ENCODE results near the gene SPO11. TPM values are rescaled to one million over a fixed set of nuclear protein-coding genes. Genes with fewer than 3 reads are reported as not detected.
A peak's percentile ranks its signal among the peaks of the same experiment; 100 is the strongest.

The SPO11 gene
- total RNA-seq, 1 donor from 2014 or later = not detected

DNA sequence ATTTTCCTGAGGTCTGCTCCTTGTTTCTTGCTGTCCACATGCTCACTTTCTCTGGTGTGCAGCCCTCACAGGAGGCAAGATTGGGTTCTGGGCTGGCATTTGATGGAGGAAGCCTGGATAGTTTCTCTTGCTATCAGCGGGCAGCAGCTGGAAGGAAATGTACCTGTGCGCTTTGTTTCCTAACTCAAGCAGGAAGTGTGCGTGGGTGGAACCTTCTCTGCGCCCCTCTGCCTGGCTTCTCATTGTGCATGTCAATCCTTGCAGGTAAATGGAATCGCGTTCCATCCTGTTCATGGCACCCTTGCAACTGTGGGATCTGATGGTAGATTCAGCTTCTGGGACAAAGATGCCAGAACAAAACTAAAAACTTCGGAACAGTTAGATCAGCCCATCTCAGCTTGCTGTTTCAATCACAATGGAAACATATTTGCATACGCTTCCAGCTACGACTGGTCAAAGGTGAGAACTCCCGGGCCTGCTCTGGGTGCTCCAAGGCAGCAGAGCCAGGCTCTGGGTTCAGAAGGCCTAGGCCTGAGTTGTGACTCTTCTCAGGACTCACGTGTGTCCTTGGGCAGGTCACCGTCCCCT, 44.8 kb downstream of the SPO11 start:
- no peak for DNase-seq (ENCODE audit: extremely low read depth, low read depth, low spot score)

GRCh38 chr20:57374931-57375651, 45.5 kb downstream of the SPO11 start:
- DNase-seq (ENCODE audit: extremely low read depth, low read depth, low spot score) = no peak

- DNase-seq (ENCODE audit: extremely low read depth, low read depth, low spot score) = no peak
Measured at GRCh38 chr20:57375652-57376230, 46.1 kb downstream of the SPO11 start.

- no peak for DNase-seq (ENCODE audit: extremely low read depth, low read depth, low spot score)
Measured at GRCh38 chr20:57377350-57377749, 47.7 kb downstream of the SPO11 start.

- no peak for DNase-seq (ENCODE audit: extremely low read depth, low read depth, low spot score)
Measured at GRCh38 chr20:57378107-57378506, 48.5 kb downstream of the SPO11 start.

- DNase-seq (ENCODE audit: extremely low read depth, low read depth, low spot score) = no peak
Measured at GRCh38 chr20:57378646-57379262, 49.2 kb downstream of the SPO11 start.

DNA sequence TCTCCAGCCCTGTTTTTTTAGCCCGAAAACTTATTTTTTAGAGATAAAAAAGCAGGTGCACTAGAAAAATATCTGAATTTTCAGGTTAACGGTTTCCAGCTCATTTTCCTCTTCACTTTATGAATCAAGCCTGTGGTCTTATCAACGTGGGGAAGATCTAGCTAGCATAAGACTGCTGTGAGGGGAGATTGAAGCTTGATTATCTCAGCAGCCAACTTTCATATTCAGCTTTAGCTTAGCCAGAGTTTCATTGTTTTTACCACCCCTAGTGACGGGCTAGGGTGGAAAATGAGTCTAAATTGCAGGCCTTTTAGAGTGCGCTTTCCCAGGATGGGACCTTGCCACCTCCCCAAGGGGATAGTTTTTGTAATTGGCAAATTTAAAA, 49.7 kb downstream of the SPO11 start:
- DNase-seq (ENCODE audit: extremely low read depth, low read depth, low spot score) = no peak

GRCh38 chr20:57380081-57380750, 50.6 kb downstream of the SPO11 start:
- no peak for DNase-seq (ENCODE audit: extremely low read depth, low read depth, low spot score)

DNA sequence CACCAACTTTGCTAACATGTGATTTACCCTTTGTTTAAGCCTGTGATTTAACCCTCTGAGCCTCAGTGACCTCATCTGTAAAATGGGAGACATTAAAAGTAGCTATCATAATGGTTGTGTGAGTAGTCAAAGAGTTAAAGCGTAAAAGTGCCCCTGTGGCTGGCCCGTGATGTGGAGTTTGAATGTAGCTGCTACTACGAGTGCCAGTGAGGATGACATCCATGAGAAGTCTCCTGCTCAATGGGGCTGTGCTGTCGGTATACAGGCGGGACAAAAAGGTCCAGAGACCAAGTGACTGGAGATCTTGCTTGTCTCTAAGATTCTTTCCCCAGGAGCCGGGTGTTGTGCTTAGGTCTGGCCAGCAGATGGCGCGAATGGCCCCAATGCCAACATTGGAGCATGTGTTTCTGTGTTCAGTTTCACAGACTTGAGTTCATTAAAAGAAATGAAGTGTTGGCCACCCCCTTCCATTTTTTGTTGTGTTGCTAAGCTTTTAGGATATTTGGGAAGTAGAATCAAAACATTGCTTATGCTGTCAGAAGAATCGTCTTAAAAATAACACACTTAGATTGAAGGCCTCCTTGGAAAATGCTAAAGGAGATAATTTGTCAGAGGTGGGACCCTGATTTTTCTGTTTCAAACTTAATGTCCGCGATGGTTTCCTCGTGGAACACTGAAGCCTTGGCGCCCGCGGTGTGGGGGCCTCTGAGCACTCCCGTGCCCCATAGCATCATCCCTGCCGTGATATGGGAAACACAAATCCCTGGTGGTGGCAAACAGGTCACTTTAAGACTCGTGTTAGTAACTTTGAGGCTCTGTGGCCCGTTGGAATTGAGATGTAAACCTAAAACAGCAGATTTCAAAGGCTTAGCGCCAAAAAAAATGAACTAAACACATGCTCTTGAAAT, 52.2 kb downstream of the SPO11 start:
- peak; percentile 42 for DNase-seq (ENCODE audit: extremely low read depth, low read depth, low spot score)

DNA sequence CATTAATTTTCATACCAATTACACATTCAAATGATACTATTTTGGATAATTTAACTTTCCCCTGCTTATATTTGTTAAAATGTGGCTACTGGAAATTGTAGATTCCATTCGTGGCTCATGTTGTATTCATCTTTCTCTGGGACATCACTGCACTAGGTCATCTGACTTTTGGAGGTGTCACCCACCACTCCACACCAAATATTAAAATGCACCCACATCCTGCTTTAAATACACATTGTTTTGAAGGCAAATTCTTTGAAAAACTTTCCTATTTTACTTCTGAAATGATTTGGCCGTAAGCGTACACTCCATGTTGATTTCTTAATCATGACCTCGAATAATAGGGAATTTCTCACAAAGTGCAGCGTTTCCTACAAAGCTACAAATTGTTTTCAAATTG, 52.9 kb downstream of the SPO11 start:
- no peak for DNase-seq (ENCODE audit: extremely low read depth, low read depth, low spot score)

GRCh38 chr20:57383447-57384347, 54.1 kb downstream of the SPO11 start:
- no peak for DNase-seq (ENCODE audit: extremely low read depth, low read depth, low spot score)

GRCh38 chr20:57384486-57384885, 54.9 kb downstream of the SPO11 start:
- DNase-seq (ENCODE audit: extremely low read depth, low read depth, low spot score) = no peak

GRCh38 chr20:57384953-57385761, 55.6 kb downstream of the SPO11 start:
- DNase-seq (ENCODE audit: extremely low read depth, low read depth, low spot score) = no peak

DNA sequence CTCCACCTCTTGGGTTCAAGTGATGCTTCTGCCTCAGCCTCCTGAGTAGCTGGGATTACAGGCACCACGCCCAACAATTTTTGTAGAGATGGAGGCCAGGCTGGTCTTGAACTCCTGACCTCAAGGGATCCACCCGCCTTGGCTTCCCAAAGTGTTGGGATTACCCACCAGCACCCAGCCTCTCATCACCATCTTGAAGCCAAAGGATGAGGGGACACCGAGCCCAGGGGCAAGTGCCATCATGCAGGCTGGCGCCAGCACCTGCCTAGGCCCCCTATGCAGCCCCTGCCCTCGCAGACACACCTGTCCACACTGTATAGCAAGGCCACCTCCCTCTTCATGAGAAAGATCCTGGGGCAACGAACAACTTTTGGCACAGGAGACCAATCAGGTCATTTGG, 56.3 kb downstream of the SPO11 start:
- DNase-seq (ENCODE audit: extremely low read depth, low read depth, low spot score) = no peak

GRCh38 chr20:57386762-57387161, 57.2 kb downstream of the SPO11 start:
- no peak for DNase-seq (ENCODE audit: extremely low read depth, low read depth, low spot score)

DNA sequence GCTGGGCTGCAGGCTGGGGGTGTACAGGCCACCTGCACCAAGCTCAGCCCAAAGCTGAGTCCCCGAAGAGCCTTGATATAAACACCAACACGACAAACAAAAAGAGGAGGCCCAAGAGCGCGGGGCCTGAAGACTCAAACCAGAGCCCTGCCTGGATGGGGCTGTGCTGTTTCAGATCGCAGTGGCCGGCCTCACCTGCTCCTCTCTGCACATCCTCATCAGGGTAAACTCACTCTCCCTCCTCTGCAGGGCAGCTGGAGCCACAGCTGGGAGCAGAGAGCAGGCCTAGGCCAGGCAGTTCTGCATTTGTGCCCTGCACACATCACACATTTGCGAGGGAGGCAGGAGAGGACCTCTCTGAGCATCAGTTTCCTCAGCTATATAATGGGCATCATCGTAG, 57.9 kb downstream of the SPO11 start:
- no peak for DNase-seq (ENCODE audit: extremely low read depth, low read depth, low spot score)

- DNase-seq (ENCODE audit: extremely low read depth, low read depth, low spot score) = no peak
Measured at GRCh38 chr20:57387945-57388371, 58.4 kb downstream of the SPO11 start.

DNA sequence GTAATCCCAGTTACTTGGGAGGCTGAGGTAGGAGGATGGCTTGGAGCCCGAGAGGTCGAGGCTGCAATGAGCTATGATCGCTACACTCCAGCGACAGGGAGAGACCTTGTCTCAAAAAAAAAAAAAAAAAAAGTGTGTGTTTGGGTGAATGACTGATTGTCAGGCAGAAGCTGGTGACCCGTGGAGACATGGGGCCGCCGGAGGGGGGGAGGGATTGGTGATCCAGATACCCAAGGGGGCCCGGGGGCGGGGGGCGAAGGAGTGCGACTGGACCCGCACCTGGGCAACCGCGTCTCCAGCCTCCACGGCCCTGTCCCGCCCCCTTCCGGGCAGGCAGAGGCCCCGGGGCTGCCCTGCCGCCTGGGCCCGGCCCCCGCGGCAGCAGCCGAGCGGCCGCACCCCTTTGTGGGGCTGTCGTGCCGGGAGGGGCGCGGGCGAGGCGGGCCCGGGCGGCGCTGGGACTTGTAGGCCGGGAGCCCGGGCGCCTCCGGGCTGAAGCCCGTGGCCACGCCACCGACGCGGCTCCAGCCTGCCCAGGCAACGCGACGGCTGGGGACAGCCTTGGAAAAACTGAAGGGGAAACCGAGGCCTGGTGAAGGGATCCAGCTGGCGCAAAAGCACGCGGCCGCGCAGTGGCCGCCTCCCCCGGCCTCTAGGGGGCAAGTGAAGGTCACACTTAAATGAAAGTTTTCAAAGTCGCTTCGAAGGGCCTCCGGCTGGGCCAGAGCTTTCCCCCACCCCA, 59.5 kb downstream of the SPO11 start:
- no peak for DNase-seq (ENCODE audit: extremely low read depth, low read depth, low spot score)
